Left lung (tissue), 10 donors: ENCODE results near the gene MYO6. TPM values are rescaled to one million over a fixed set of nuclear protein-coding genes. Genes with fewer than 3 reads are reported as not detected.
A peak's percentile ranks its signal among the peaks of the same experiment; 100 is the strongest.
"Not testable (repeated sequence)": the region's sequence is repeated elsewhere in the genome, so short reads cannot be mapped to it uniquely, and the experiment has no call there.

Source experiments
- ATAC-seq: fragments of 200-7000 bp; cut with Tn5 transposase; one replicate; pipeline ENCODE4 v1.9.1; 2020; ENCODE audit warnings: moderate library complexity
- DNase-seq, 4 donors: peaks; one replicate each; pipeline ENCODE4 v3.0.0-alpha.2; 2013 to 2020
- H3K27ac ChIP-seq, 2 donors: fragments of 200-600 bp; sonication (generic) in 1 of 2; one replicate each; pipeline versions ENCODE4 v1.5.0 to v1.8.0; 2020 to 2021
- H3K27me3 ChIP-seq, 2 donors: fragments of 200-600 bp; sonication (generic) in 1 of 2; one replicate each; pipeline versions ENCODE4 v1.5.0 to v1.8.0; 2020 to 2021
- H3K36me3 ChIP-seq, 2 donors: fragments of 200-600 bp; sonication (generic) in 1 of 2; one replicate each; pipeline versions ENCODE4 v1.5.0 to v1.8.0; 2020 to 2021
- H3K4me1 ChIP-seq, 2 donors: fragments of 200-600 bp; one replicate each; pipeline ENCODE4 v1.8.0; 2021
- H3K4me3 ChIP-seq, 2 donors: fragments of 200-600 bp; sonication (generic) in 1 of 2; one replicate each; pipeline versions ENCODE4 v1.5.0 to v1.8.0; 2020 to 2021; ENCODE audit warnings: mild to moderate bottlenecking in 1 of 2
- H3K9me3 ChIP-seq, 2 donors: fragments of 200-600 bp; sonication (generic) in 1 of 2; one replicate each; pipeline versions ENCODE4 v1.5.0 to v1.8.0; 2020 to 2021
- CTCF ChIP-seq, 2 donors: fragments of 200-600 bp; sonication (generic) in 1 of 2; IDR thresholded peaks; one replicate each; pipeline versions ENCODE4 v1.5.0 to v1.8.0; 2021; ENCODE audit warnings: antibody characterized with exemption in 2 of 2
- intact Hi-C, 2 donors: fragments of 100-400 bp; cut with DNase I; formaldehyde crosslinking; loops; one replicate each; pipeline versions ENCODE4 v1.11.2 to v1.14.2; 2022
- polyA plus RNA-seq, 6 donors: library from polyadenylated mRNA; unstranded; fragments of 120-200 nt; gene quantifications; one replicate each; pipeline ENCODE4 v1.2.1, GENCODE V29; 2013; ENCODE audit not compliant: insufficient read length in 6 of 6
- total RNA-seq, 2 donors: library from RNA; stranded (reverse); fragmentation: NEBNext Ultra II Directional; extraction: Animal tissue kit (Norgen Biotek cat#: 25700); gene quantifications; one replicate each; pipeline ENCODE4 v1.2.1, GENCODE V29; 2021
- donor health status: DM: no; HTN: yes; CAD: no.
- donor health status: DM: no; HTN: no; CAD: no.

The MYO6 gene
- total and polyA plus RNA-seq, 8 donors, result 29.0 to 105 (median 31.4) TPM

- H3K27me3 ChIP-seq, result no peaks in the 10 kb centered on the region
- H3K4me1 ChIP-seq, result no peaks in the 10 kb centered on the region
- H3K4me3 ChIP-seq, result no peak overlapping the region
- no peaks in the 10 kb centered on the region for H3K36me3 ChIP-seq
- no peak for DNase-seq
- no peak for TF ChIP-seq CTCF (IDR thresholded peaks at IDR 0.05)
- intact Hi-C loops, result no loop called here
- H3K9me3 ChIP-seq, result no peaks in the 10 kb centered on the region
- H3K27ac ChIP-seq, result no peak overlapping the region
- ATAC-seq, result no peak
These were observed 21.8 kb upstream of the MYO6 start for GRCh38 chr6:75727206-75727605.

GRCh38 chr6:75731029-75731428 is 18.0 kb upstream of the MYO6 start:
- H3K27ac ChIP-seq, intact Hi-C loops, ATAC-seq, DNase-seq, H3K27me3 ChIP-seq, H3K4me1 ChIP-seq, H3K4me3 ChIP-seq, H3K9me3 ChIP-seq, H3K36me3 ChIP-seq: not testable (repeated sequence)

GRCh38 chr6:75735491-75736186 is 13.4 kb upstream of the MYO6 start:
- peak overlapping the region in 1 of 2 donors; percentile 55 for H3K27ac ChIP-seq
- DNase-seq (no peak), ATAC-seq (peak; percentile 79)
- H3K4me3 ChIP-seq, result no peak overlapping the region
- intact Hi-C loops, result no loop called here
- no peaks in the 10 kb centered on the region for H3K27me3 ChIP-seq
- no peaks in the 10 kb centered on the region for H3K9me3 ChIP-seq
- peaks cover 0 to 10% of the 10 kb centered on the region in 2 donors for H3K4me1 ChIP-seq
- H3K36me3 ChIP-seq, result no peaks in the 10 kb centered on the region
- no peak for TF ChIP-seq CTCF (IDR thresholded peaks at IDR 0.05)

GRCh38 chr6:75743971-75744370 is 5.1 kb upstream of the MYO6 start:
- Histone ChIP-seq H3K36me3 (no peaks in the 10 kb centered on the region), H3K9me3 (no peaks in the 10 kb centered on the region), H3K4me3 (no peak overlapping the region), H3K27me3 (peaks cover 0 to 40% of the 10 kb centered on the region in 2 donors), H3K4me1 (peaks cover 0 to 11% of the 10 kb centered on the region in 2 donors), H3K27ac (no peak overlapping the region)
- no peak for DNase-seq
- intact Hi-C loops, result no loop called here
- no peak for ATAC-seq
- TF ChIP-seq CTCF (IDR thresholded peaks at IDR 0.05), result no peak

- intact Hi-C loops, result no loop called here
- DNase-seq, result no peak
- Histone ChIP-seq H3K27me3 (peaks cover 0 to 55% of the 10 kb centered on the region in 2 donors), H3K4me3 (no peak overlapping the region), H3K27ac (no peak overlapping the region), H3K4me1 (peaks cover 0 to 11% of the 10 kb centered on the region in 2 donors), H3K36me3 (no peaks in the 10 kb centered on the region), H3K9me3 (no peaks in the 10 kb centered on the region)
- no peak for TF ChIP-seq CTCF (IDR thresholded peaks at IDR 0.05)
- no peak for ATAC-seq
These were observed 3.6 kb upstream of the MYO6 start for GRCh38 chr6:75745404-75745803.

GRCh38 chr6:75746221-75746620 is 2.8 kb upstream of the MYO6 start:
- no peaks in the 10 kb centered on the region for H3K9me3 ChIP-seq
- DNase-seq (no peak), ATAC-seq (no peak)
- H3K27ac ChIP-seq, result no peak overlapping the region
- H3K4me3 ChIP-seq, result no peak overlapping the region
- TF ChIP-seq CTCF (IDR thresholded peaks at IDR 0.05), result no peak
- H3K27me3 ChIP-seq, result peaks cover 0 to 63% of the 10 kb centered on the region in 2 donors
- no peaks in the 10 kb centered on the region for H3K36me3 ChIP-seq
- H3K4me1 ChIP-seq, result peaks cover 0 to 11% of the 10 kb centered on the region in 2 donors
- intact Hi-C loops, result no loop called here
